HepG2 (cell line): ENCODE results near the gene LRRC51. TPM values are rescaled to one million over a fixed set of nuclear protein-coding genes. Genes with fewer than 3 reads are reported as not detected.

Experiments
- ATAC-seq: fragments of 200-7000 bp; cut with Tn5 transposase; 3 replicates; pipeline ENCODE4 v1.9.1; 2020; ENCODE audit warnings: mild to moderate bottlenecking, moderate library complexity
- Bru-seq: library from RNA; stranded (reverse); fragments of 400-500 nt; gene quantifications from one replicate; lab custom pipeline; 2021; lab: Mats Ljungman, UMichigan
- BruChase-seq, 2 experiments: library from RNA; stranded (reverse); fragments of 400-500 nt; gene quantifications; one replicate each; lab custom pipeline; 2021; lab: Mats Ljungman, UMichigan
- BruUV-seq: library from RNA; stranded (reverse); fragments of 400-500 nt; replicated peaks from 2 replicates; lab custom pipeline; 2021; lab: Mats Ljungman, UMichigan
- CTCF ChIA-PET: fragments of 300-600 bp; formaldehyde crosslinking; extraction: SDS; loops from one replicate; lab custom pipeline; 2021; ENCODE audit warnings: low total read pairs, inconsistent platforms, low intra/inter-chr PET ratio; lab: Yijun Ruan, JAX
- POLR2A ChIA-PET: fragments of 350-600 bp; sonication (Branson Sonifier 250); formaldehyde crosslinking; loops from one replicate; lab custom pipeline; 2020; ENCODE audit warnings: antibody characterized with exemption, inconsistent platforms; lab: Yijun Ruan, JAX
- DNase-seq: peaks from one replicate; pipeline ENCODE4 v3.0.0-alpha.2; 2015; ENCODE audit warnings: low spot score
- FAIRE-seq: peaks from 3 replicates; lab custom pipeline; 2011; peaks lifted over from hg19 to GRCh38; lab: Jason Lieb, UNC
- H2AFZ ChIP-seq: one replicate; pipeline ENCODE4 v1.6.1; 2011; ENCODE audit warnings: low read length, inconsistent platforms
- H3K27ac ChIP-seq: fragments of 300-600 bp; 3 replicates; pipeline ENCODE4 v1.8.0; 2011; ENCODE audit warnings: mixed run types, mild to moderate bottlenecking, mixed read lengths, low read length, inconsistent platforms; ENCODE audit not compliant: insufficient read depth; ENCODE audit errors: extremely low read length
- H3K27me3 ChIP-seq, 2 experiments: fragments of 200-600 bp in 1 of 2; 2 replicates in 1 of 2; 3 replicates in 1 of 2; pipeline versions ENCODE4 v1.6.0 to v1.8.0; 2011; ENCODE audit warnings: low read length in 2 of 2, mild to moderate bottlenecking in 2 of 2, moderate library complexity in 2 of 2, inconsistent platforms in 1 of 2; ENCODE audit not compliant: insufficient read depth in 2 of 2, control insufficient read depth in 1 of 2
- H3K36me3 ChIP-seq, 2 experiments: fragments of 200-600 bp in 1 of 2; replicated peaks in 1 of 2; 2 replicates in 1 of 2; 3 replicates in 1 of 2; pipeline versions ENCODE4 v1.5.1 to v1.8.0; 2011; ENCODE audit warnings: low read length in 2 of 2, inconsistent platforms in 1 of 2; ENCODE audit not compliant: insufficient read depth in 2 of 2, control insufficient read depth in 1 of 2
- H3K4me1 ChIP-seq: 2 replicates; pipeline ENCODE4 v1.5.1; 2012; ENCODE audit warnings: low read length, inconsistent platforms; ENCODE audit not compliant: insufficient read depth
- H3K4me2 ChIP-seq: 2 replicates; pipeline ENCODE4 v1.6.0; 2011; ENCODE audit warnings: low read depth, low read length, inconsistent platforms
- H3K4me3 ChIP-seq, 3 experiments: fragments of 200-600 bp in 1 of 3; sonication (generic), shearing (Covaris generic) in 1 of 3; replicated peaks in 1 of 3; 2 replicates each; pipeline ENCODE4 v1.5.1; 2011 to 2016; ENCODE audit warnings: low read length in 3 of 3, inconsistent platforms in 2 of 3, low read depth in 2 of 3, mild to moderate bottlenecking in 2 of 3, control low read depth in 1 of 3, mixed read lengths in 1 of 3; ENCODE audit not compliant: insufficient read depth in 1 of 3
- H3K79me2 ChIP-seq: one replicate; pipeline ENCODE4 v1.6.1; 2011; ENCODE audit warnings: low read length, inconsistent platforms; ENCODE audit not compliant: insufficient read depth
- H3K9ac ChIP-seq: 2 replicates; pipeline ENCODE4 v1.6.0; 2011; ENCODE audit warnings: mild to moderate bottlenecking, low read depth, low read length, inconsistent platforms; ENCODE audit not compliant: insufficient read depth
- H3K9me3 ChIP-seq: 2 replicates; pipeline ENCODE4 v1.5.1; 2012; ENCODE audit warnings: mild to moderate bottlenecking, low read length
- H4K20me1 ChIP-seq: 2 replicates; pipeline ENCODE4 v1.6.0; 2011; ENCODE audit warnings: inconsistent platforms, mild to moderate bottlenecking, low read length, moderate library complexity; ENCODE audit not compliant: insufficient read depth
- GATAD1 ChIP-seq: IDR thresholded peaks from 2 replicates; pipeline ENCODE4 v1.6.1; 2016; ENCODE audit warnings: missing genetic modification reagents, missing compliant biosample characterization
- ZBTB40 ChIP-seq, 2 experiments: fragments of 450-650 bp in 1 of 2; sonication (generic) in 1 of 2; formaldehyde crosslinking in 1 of 2; IDR thresholded peaks; 2 replicates each; pipeline versions ENCODE4 v1.6.1 to v1.8.0; 2016 to 2022; ENCODE audit warnings: antibody characterized with exemption in 1 of 2, mild to moderate bottlenecking in 1 of 2, missing genetic modification reagents in 1 of 2
- ZNF343 ChIP-seq: sonication (generic); formaldehyde crosslinking; IDR thresholded peaks from 2 replicates; pipeline ENCODE4 v1.4.0; 2020; ENCODE audit warnings: mild to moderate bottlenecking, missing genetic modification reagents
- WGBS: methylation state at CpG from one replicate; pipeline ENCODE4 v1.1.6; 2017; ENCODE audit warnings: low lambda C conversion rate; 5-methylcytosine and 5-hydroxymethylcytosine counted together
- in situ Hi-C: cut with HindIII; loops from 2 replicates; pipeline ENCODE4 v1.10.0; 2017; ENCODE audit warnings: low pct_unique_long_range_greater_than_20kb; ENCODE audit not compliant: extremely low pct_ligation_motif_present
- intact Hi-C: fragments of 100-400 bp; cut with micrococcal nuclease; formaldehyde crosslinking; loops from one replicate; pipeline ENCODE4 v1.10.0; 2022; ENCODE audit not compliant: unreplicated experiment
- long read RNA-seq, 2 experiments: library from RNA in 1 of 2; library from polyadenylated mRNA in 1 of 2; stranded (forward) in 1 of 2; unstranded in 1 of 2; transcript quantifications; one replicate each; pipeline ENCODE4 v2.0.0, GENCODE V29; 2019 to 2022
- polyA minus RNA-seq, 3 experiments: library from RNA; depleted of rRNA, polyadenylated mRNA; stranded (reverse); fragments of >200 nt; gene quantifications; 2 replicates each; pipeline ENCODE4 v1.2.3, GENCODE V29; 2011; ENCODE audit warnings: low replicate concordance in 1 of 3
- polyA plus RNA-seq, 8 experiments: library from polyadenylated mRNA; depleted of rRNA in 3 of 8; stranded (reverse) in 7 of 8; unstranded in 1 of 8; fragments of >200 nt; fragmentation: Illumina TruSeq in 4 of 8; extraction: Trizol in 4 of 8; gene quantifications; 2 replicates each; pipeline versions ENCODE4 v1.2.1 to v1.2.3, GENCODE V29; 2011 to 2016; ENCODE audit warnings: low read depth in 4 of 8, missing spikeins in 1 of 8, mixed read lengths in 1 of 8; ENCODE audit not compliant: insufficient read depth in 1 of 8
- total RNA-seq, 5 experiments: library from RNA; depleted of rRNA; stranded (reverse); fragments of >200 nt; fragmentation: Illumina TruSeq; extraction: Trizol; gene quantifications; 2 replicates each; pipeline ENCODE4 v1.2.3, GENCODE V29; 2016; ENCODE audit warnings: low read depth in 1 of 5

Gene LRRC51, protein sequence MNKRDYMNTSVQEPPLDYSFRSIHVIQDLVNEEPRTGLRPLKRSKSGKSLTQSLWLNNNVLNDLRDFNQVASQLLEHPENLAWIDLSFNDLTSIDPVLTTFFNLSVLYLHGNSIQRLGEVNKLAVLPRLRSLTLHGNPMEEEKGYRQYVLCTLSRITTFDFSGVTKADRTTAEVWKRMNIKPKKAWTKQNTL
- total RNA-seq (2016; rRNA removed; fragmentation: Illumina TruSeq; extraction: Trizol) (6.0 and 6.4 TPM in 2 replicates), polyA plus RNA-seq (2011; rRNA removed) (3.4 and 5.3 TPM in 2 replicates), polyA minus RNA-seq (2011; rRNA and poly(A)+ RNA removed; ENCODE audit: low replicate concordance) (3.6 and 14.5 TPM in 2 replicates), Bru-seq, nascent RNA (percentile 29 among the genes with signal in this experiment), BruChase-seq, experiment 1, labeled RNA remaining after a 6-hour chase (percentile 33 among the genes with signal in this experiment), BruChase-seq, experiment 2, labeled RNA remaining after a 2-hour chase (percentile 32 among the genes with signal in this experiment)
- total RNA-seq (2016; cell fraction: cytosol; rRNA removed; fragmentation: Illumina TruSeq; extraction: Trizol; ENCODE audit: low read depth) = 5.0 and 9.1 TPM in 2 replicates
- total RNA-seq (2016; cell fraction: insoluble cytoplasmic fraction; rRNA removed; fragmentation: Illumina TruSeq; extraction: Trizol) = 5.4 and 7.4 TPM in 2 replicates
- total RNA-seq (2016; cell fraction: membrane; rRNA removed; fragmentation: Illumina TruSeq; extraction: Trizol) = 11.2 and 16.0 TPM in 2 replicates
- 1.8 TPM in 2 replicates for total RNA-seq (2016; cell fraction: nucleus; rRNA removed; fragmentation: Illumina TruSeq; extraction: Trizol)
- 4.4 and 18.0 TPM in 2 replicates for polyA plus RNA-seq (2011; cell fraction: cytosol; rRNA removed)
- polyA plus RNA-seq (2011; cell fraction: nucleus; rRNA removed) = 3.6 and 3.9 TPM in 2 replicates
- 2.3 and 4.8 TPM in 2 replicates for polyA plus RNA-seq (2012)
- polyA plus RNA-seq (2016; cell fraction: cytosol; fragmentation: Illumina TruSeq; extraction: Trizol; ENCODE audit: low read depth) = 11.7 and 14.5 TPM in 2 replicates
- 6.4 and 8.4 TPM in 2 replicates for polyA plus RNA-seq (2016; cell fraction: insoluble cytoplasmic fraction; fragmentation: Illumina TruSeq; extraction: Trizol; ENCODE audit: low read depth)
- 8.9 and 11.6 TPM in 2 replicates for polyA plus RNA-seq (2016; cell fraction: membrane; fragmentation: Illumina TruSeq; extraction: Trizol; ENCODE audit: low read depth)
- 6.2 and 7.2 TPM in 2 replicates for polyA plus RNA-seq (2016; cell fraction: nucleus; fragmentation: Illumina TruSeq; extraction: Trizol; ENCODE audit: insufficient read depth, low read depth)
- polyA minus RNA-seq (2011; cell fraction: cytosol; rRNA and poly(A)+ RNA removed) = 1.5 and 4.6 TPM in 2 replicates
- polyA minus RNA-seq (2011; cell fraction: nucleus; rRNA and poly(A)+ RNA removed) = 1.3 and 1.6 TPM in 2 replicates
- long read RNA-seq, experiment 1, partial matches to known transcripts = 0 of 2 reads
- long read RNA-seq, experiment 1, other reads (novel, unspliced or antisense) = 0 of 2 reads
- long read RNA-seq, experiment 2, partial matches to known transcripts = 0 of 3 reads
- long read RNA-seq, experiment 2, other reads (novel, unspliced or antisense) = 0 of 3 reads

GRCh38 chr11:72080326-72081183 is at the start of gene LRRC51, which contains the start of gene NUMA1:
TSS of gene LRRC51 (plus strand) at chr11:72080850. CDS start at chr11:72089084, 8,234 bp downstream.
TSS of gene NUMA1 (minus strand) at chr11:72080542. CDS start at chr11:72035943, 44,599 bp downstream.
- intact Hi-C loops (loop anchor here (1.0 to 2.0 kb wide), 2 partner anchors 22 to 39 kb away; partner anchors contain the start of gene LAMTOR1), in situ Hi-C loops (no loop called here)
- FAIRE-seq = peak; percentile 98
- peak; percentile 99 for DNase-seq
- ChIA-PET CTCF (no interaction called here), POLR2A (interaction anchor here (0.9 to 2.7 kb wide), 2 partner anchors 13 to 40 kb away, joined by 4 to 9 read pairs; no protein-coding TSS in a partner anchor)
- Histone ChIP-seq H3K9me3 (no peaks in the 10 kb centered on the region), H4K20me1 (no peaks in the 10 kb centered on the region), H3K4me3 (peak within 1 kb of the TSS; percentile 71 to 92 (median 83)), H3K36me3 (peaks cover 0 to 5% of the 10 kb centered on the region in 2 experiments; a peak in 2 of 5 replicates), H3K27me3 (no peaks in the 10 kb centered on the region; a peak in 1 of 5 replicates), H3K4me2 (peak within 1 kb of the TSS; percentile 82), H3K27ac (peak within 1 kb of the TSS; percentile 86), H3K79me2 (peaks cover 40% of the 10 kb centered on the region), H2AFZ (peak within 1 kb of the TSS; percentile 44), H3K4me1 (peaks cover 24% of the 10 kb centered on the region), H3K9ac (peak within 1 kb of the TSS; percentile 77)
- no TSS peak for BruUV-seq
- ATAC-seq = peak; percentile 97
- 5% methylated on average over 45 of the region's 60 CpGs for WGBS
- TF ChIP-seq ZNF343 (CRISPR knock-in tag) (no peak), ZBTB40 (IDR thresholded peaks at IDR 0.05) (no peak; the same call in 1 of the 2 replicates), ZBTB40 (CRISPR knock-in tag; IDR thresholded peaks at IDR 0.05) (no peak; the same call in 1 of the 2 replicates), GATAD1 (CRISPR knock-in tag) (peak; percentile 81)
